ENCODE results near the gene SCAMP2. TPM values are rescaled to one million over a fixed set of nuclear protein-coding genes. Genes with fewer than 3 reads are reported as not detected.

The SCAMP2 gene
- total and polyA plus RNA-seq, 4 donors = 21.7 to 42.5 (median 29.1) TPM

DNA sequence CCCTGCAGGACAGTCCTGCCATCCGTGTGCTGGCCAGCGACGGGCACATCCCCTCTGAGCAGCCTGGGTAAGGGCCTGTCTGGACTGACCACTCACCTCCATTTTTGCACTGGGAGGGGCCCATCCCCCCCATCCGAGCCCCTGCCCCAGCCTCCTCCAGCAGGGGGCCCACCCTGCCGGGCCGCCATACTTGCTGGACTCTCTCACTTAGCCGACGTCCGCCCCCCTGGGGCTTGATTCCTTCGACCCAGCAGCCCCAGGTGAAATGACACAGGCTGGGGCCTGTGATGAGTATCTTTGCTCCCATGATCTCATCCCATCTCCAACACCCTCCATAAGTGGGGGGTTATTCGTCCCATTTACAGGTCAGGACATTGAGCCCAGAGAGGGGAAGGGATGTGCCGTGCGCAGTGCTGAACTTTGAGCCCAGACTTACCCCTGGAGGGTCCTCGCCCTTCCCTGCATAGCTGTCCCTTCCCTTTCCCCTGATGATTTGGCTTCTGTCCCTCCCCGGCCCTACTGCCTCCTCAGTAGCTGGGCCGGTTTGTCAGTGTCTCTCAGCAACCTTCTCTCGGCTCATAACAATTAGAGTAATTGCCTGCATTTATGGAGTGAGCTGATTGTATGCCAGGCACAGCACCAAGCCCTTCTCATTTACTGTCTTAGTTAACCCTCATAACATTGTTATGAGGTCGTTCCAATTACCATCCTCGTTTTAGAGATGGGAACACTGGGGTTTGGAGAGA lies 56.4 kb downstream of the SCAMP2 start:
- Histone ChIP-seq H3K27ac (ENCODE audit: low read depth in 1 of 2, low read length in 2 of 2) (no peak overlapping the region), H3K9me3 (ENCODE audit: control insufficient read depth in 4 of 4, low read length in 3 of 4) (no peaks in the 10 kb centered on the region), H3K36me3 (ENCODE audit: control insufficient read depth in 4 of 4, insufficient read depth in 3 of 4, low read depth in 1 of 4, low read length in 3 of 4) (no peaks in the 10 kb centered on the region), H3K27me3 (ENCODE audit: control insufficient read depth in 4 of 4, insufficient read depth in 4 of 4, low read length in 3 of 4) (no peaks in the 10 kb centered on the region), H3K9ac (ENCODE audit: low read depth in 1 of 2, low read length in 2 of 2) (no peak overlapping the region), H3K4me1 (ENCODE audit: control insufficient read depth in 4 of 4, insufficient read depth in 4 of 4, low read length in 3 of 4) (peaks cover 2 to 9% (median 5%) of the 10 kb centered on the region in 4 donors), H3K4me3 (ENCODE audit: low read depth in 1 of 3, low read length in 3 of 3) (no peak overlapping the region)
- DNase-seq (ENCODE audit: low spot score) = no peak
- WGBS = 61% methylated on average over 19 of the region's 19 CpGs
- TF ChIP-seq HNF4G (IDR thresholded peaks at IDR 0.05) (no peak), JUND (IDR thresholded peaks at IDR 0.05) (no peak), YY1 (IDR thresholded peaks at IDR 0.05) (no peak), FOXA2 (IDR thresholded peaks at IDR 0.05) (no peak), NR2F2 (IDR thresholded peaks at IDR 0.05) (no peak), TAF1 (conservative IDR thresholded peaks at IDR 0.05) (no peak), FOXA1 (IDR thresholded peaks at IDR 0.05) (no peak), RAD21 (IDR thresholded peaks at IDR 0.05) (no peak)
- TF ChIP-seq, protein P1, sequence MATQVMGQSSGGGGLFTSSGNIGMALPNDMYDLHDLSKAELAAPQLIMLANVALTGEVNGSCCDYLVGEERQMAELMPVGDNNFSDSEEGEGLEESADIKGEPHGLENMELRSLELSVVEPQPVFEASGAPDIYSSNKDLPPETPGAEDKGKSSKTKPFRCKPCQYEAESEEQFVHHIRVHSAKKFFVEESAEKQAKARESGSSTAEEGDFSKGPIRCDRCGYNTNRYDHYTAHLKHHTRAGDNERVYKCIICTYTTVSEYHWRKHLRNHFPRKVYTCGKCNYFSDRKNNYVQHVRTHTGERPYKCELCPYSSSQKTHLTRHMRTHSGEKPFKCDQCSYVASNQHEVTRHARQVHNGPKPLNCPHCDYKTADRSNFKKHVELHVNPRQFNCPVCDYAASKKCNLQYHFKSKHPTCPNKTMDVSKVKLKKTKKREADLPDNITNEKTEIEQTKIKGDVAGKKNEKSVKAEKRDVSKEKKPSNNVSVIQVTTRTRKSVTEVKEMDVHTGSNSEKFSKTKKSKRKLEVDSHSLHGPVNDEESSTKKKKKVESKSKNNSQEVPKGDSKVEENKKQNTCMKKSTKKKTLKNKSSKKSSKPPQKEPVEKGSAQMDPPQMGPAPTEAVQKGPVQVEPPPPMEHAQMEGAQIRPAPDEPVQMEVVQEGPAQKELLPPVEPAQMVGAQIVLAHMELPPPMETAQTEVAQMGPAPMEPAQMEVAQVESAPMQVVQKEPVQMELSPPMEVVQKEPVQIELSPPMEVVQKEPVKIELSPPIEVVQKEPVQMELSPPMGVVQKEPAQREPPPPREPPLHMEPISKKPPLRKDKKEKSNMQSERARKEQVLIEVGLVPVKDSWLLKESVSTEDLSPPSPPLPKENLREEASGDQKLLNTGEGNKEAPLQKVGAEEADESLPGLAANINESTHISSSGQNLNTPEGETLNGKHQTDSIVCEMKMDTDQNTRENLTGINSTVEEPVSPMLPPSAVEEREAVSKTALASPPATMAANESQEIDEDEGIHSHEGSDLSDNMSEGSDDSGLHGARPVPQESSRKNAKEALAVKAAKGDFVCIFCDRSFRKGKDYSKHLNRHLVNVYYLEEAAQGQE (IDR thresholded peaks at IDR 0.05) = no peak
- TF ChIP-seq, protein P2, sequence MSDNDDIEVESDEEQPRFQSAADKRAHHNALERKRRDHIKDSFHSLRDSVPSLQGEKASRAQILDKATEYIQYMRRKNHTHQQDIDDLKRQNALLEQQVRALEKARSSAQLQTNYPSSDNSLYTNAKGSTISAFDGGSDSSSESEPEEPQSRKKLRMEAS (IDR thresholded peaks at IDR 0.05) = no peak
- TF ChIP-seq, protein P3, sequence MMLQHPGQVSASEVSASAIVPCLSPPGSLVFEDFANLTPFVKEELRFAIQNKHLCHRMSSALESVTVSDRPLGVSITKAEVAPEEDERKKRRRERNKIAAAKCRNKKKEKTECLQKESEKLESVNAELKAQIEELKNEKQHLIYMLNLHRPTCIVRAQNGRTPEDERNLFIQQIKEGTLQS (IDR thresholded peaks at IDR 0.05) = no peak
- TF ChIP-seq, protein P4, sequence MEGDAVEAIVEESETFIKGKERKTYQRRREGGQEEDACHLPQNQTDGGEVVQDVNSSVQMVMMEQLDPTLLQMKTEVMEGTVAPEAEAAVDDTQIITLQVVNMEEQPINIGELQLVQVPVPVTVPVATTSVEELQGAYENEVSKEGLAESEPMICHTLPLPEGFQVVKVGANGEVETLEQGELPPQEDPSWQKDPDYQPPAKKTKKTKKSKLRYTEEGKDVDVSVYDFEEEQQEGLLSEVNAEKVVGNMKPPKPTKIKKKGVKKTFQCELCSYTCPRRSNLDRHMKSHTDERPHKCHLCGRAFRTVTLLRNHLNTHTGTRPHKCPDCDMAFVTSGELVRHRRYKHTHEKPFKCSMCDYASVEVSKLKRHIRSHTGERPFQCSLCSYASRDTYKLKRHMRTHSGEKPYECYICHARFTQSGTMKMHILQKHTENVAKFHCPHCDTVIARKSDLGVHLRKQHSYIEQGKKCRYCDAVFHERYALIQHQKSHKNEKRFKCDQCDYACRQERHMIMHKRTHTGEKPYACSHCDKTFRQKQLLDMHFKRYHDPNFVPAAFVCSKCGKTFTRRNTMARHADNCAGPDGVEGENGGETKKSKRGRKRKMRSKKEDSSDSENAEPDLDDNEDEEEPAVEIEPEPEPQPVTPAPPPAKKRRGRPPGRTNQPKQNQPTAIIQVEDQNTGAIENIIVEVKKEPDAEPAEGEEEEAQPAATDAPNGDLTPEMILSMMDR (IDR thresholded peaks at IDR 0.05; ENCODE audit: low read depth, low read length, missing input control) = no peak
- TF ChIP-seq, protein P5, sequence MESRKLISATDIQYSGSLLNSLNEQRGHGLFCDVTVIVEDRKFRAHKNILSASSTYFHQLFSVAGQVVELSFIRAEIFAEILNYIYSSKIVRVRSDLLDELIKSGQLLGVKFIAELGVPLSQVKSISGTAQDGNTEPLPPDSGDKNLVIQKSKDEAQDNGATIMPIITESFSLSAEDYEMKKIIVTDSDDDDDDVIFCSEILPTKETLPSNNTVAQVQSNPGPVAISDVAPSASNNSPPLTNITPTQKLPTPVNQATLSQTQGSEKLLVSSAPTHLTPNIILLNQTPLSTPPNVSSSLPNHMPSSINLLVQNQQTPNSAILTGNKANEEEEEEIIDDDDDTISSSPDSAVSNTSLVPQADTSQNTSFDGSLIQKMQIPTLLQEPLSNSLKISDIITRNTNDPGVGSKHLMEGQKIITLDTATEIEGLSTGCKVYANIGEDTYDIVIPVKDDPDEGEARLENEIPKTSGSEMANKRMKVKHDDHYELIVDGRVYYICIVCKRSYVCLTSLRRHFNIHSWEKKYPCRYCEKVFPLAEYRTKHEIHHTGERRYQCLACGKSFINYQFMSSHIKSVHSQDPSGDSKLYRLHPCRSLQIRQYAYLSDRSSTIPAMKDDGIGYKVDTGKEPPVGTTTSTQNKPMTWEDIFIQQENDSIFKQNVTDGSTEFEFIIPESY (IDR thresholded peaks at IDR 0.05) = no peak

DNA sequence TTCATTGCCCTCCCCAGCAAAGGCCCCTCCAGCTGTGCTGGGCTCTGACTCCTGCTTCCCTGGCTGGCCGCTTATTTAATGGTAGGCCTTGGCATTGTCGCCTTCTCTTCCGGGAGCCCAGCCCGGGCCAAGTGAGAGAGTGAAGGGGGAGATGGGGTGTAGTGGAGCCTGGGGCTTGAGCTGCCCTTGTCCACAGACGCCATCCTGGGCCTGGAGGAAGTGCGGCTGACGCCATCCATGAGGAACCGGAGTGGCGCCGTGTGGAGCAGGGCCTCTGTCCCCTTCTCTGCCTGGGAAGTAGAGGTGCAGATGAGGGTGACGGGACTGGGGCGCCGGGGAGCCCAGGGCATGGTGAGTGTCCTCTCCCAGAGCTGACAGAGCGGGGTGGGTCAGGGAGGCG lies 57.2 kb downstream of the SCAMP2 start:
- no peak overlapping the region for H3K4me3 ChIP-seq (ENCODE audit: low read depth in 1 of 3, low read length in 3 of 3)
- no peaks in the 10 kb centered on the region for H3K36me3 ChIP-seq (ENCODE audit: control insufficient read depth in 4 of 4, insufficient read depth in 3 of 4, low read depth in 1 of 4, low read length in 3 of 4)
- no peak overlapping the region for H3K27ac ChIP-seq (ENCODE audit: low read depth in 1 of 2, low read length in 2 of 2)
- DNase-seq (ENCODE audit: low spot score) = no peak
- WGBS = 93% methylated on average over 15 of the region's 15 CpGs
- H3K4me1 ChIP-seq (ENCODE audit: control insufficient read depth in 4 of 4, insufficient read depth in 4 of 4, low read length in 3 of 4) = peaks cover 2 to 9% (median 5%) of the 10 kb centered on the region in 4 donors
- no peaks in the 10 kb centered on the region for H3K9me3 ChIP-seq (ENCODE audit: control insufficient read depth in 4 of 4, low read length in 3 of 4)
- H3K9ac ChIP-seq (ENCODE audit: low read depth in 1 of 2, low read length in 2 of 2) = no peak overlapping the region
- no peak for TF ChIP-seq NR2F2 (IDR thresholded peaks at IDR 0.05)
- no peak for TF ChIP-seq GABPA (IDR thresholded peaks at IDR 0.05 in 1 of 2, conservative IDR thresholded peaks at IDR 0.05 in 1 of 2)
- no peak for TF ChIP-seq HNF4G (IDR thresholded peaks at IDR 0.05)
- TF ChIP-seq TAF1 (conservative IDR thresholded peaks at IDR 0.05) = no peak
- no peak for TF ChIP-seq FOXA2 (IDR thresholded peaks at IDR 0.05)
- no peak for TF ChIP-seq RXRA (IDR thresholded peaks at IDR 0.05)
- TF ChIP-seq, protein P5 (IDR thresholded peaks at IDR 0.05) = no peak
- TF ChIP-seq, protein P1 (IDR thresholded peaks at IDR 0.05) = no peak
- TF ChIP-seq YY1 (IDR thresholded peaks at IDR 0.05) = no peak
- no peak for TF ChIP-seq SP1 (IDR thresholded peaks at IDR 0.05)
- no peak for TF ChIP-seq RAD21 (IDR thresholded peaks at IDR 0.05)
- H3K27me3 ChIP-seq (ENCODE audit: control insufficient read depth in 4 of 4, insufficient read depth in 4 of 4, low read length in 3 of 4) = no peaks in the 10 kb centered on the region

Measured in liver (tissue), 9 donors.